Esophagus mucosa (tissue), 1 donor: ENCODE results near the gene OPTN. TPM values are rescaled to one million over a fixed set of nuclear protein-coding genes. Genes with fewer than 3 reads are reported as not detected.
"Not testable (repeated sequence)": the region's sequence is repeated elsewhere in the genome, so short reads cannot be mapped to it uniquely, and the experiment has no call there.

Experiments
- ATAC-seq: fragments of 200-7000 bp; cut with Tn5 transposase; one replicate; pipeline ENCODE4 v1.9.1; 2020
- total RNA-seq: library from RNA; stranded (reverse); gene quantifications from one replicate; pipeline ENCODE4 v1.2.4, GENCODE V29; 2023
- donor health status: DM: yes; HTN: yes; CAD: no.

OPTN gene
- total RNA-seq = 29.6 TPM

DNA sequence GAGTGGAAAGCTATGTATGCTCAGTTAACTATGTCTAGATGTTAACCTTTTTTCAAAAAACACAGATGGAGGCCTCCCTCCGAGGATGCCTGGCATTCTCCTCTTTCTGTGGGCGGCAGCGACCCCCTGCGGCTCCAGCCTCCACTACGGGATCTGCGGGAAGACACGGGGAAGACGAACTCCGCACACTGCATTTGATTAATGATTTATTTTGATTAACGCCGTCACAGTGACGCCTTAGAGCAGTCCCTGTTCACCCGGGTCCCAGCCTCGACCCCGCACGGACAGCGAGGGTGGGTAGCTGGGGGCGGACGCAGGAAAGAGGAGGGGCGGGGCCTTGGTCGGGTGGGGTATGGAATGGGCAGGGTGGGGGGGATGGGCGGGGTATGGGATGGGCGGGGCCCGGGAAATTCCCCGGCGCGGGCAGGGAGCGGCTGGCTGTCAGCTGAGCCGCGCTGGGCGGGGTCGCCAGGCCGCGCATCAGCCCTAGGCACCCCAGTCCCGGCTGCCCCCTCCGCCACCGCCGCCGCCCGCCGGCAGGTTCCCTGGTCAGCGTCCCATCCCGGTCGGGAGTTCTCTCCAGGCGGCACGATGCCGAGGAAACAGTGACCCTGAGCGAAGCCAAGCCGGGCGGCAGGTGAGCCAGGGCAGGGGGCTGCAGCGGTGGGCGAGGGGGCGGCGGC lies at the start of gene OPTN:
TSS of gene OPTN (plus strand) at position 498 of the 683 bp plus-strand sequence. CDS start 8,960 bp downstream, outside the sequence.
- ATAC-seq = peak; percentile 87

DNA sequence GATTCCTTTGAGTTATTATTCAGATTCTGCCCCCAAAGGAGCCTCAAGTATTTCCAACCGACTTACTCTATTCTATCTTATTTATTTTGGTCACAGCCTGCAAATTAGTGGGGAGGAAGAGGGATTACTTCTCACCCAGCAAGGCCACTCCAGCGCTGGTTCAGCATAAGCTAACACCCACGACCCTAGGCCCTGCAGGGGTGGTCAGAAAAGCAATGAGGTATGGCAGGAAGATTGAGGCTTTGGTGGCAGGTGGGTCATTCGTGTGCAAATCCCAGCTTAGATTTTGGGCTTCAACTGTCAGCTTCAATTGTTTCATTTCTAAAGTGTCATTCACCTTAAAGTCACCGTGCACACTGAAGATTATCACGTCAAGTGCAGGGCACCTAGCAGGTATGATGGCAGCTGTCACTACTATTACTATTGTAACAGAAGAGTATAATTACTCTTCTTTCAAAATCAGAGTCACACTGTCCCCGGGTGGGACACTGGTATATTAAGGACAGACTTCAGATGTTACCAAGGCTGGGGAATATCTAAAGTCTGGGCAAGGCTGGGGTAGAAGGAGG lies 48.8 kb upstream of the OPTN start:
- ATAC-seq = no peak

DNA sequence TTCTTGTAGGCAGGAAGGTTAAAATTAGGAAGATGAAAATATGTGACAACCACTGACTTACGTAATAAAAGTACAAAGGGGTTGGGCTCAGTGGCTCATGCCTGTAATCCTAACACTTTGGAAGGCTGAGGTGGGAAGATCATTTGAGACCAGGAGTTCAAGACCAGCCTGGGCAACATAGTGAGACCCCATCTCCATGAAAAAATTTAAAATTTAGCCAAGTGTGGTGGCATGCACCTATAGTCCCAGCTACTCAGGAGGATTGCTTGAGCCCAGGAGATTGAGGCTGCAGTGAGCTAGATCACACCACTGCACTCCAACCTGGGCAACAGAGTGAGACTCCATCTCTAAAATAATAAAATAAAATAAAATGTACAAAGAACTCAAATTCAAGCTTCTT lies 46.8 kb upstream of the OPTN start:
- ATAC-seq = not testable (repeated sequence)

DNA sequence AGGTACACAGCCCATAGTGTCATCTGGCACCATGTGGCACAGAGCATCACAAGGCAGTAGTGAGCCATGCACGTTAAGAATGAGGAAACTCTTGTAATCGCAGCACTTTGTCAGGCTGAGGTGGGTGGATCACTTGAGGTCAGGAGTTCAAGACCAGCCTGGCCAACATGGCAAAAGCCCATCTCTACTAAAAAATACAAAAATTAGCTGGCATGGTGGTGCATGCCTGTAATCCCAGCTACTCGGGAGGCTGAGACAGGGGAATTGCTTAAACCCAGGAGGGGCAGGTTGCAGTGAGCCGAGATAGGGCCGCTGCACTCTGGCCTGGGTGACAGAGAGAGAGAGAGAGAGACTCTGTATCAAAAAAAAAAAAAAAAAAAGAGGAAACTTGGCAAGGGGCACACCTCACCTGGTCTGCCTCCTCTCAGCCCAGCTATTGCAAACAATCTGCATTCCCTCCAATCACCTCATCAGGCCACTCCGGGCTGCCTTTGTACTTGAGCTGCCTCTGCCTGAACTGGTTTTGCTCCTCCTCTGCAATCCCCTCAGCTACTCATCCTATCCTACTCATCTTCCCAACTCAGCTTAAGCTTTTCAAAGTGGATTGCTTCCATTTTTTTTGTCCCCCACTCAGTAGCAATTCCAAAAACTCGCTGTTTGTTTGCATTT lies 46.0 kb upstream of the OPTN start:
- ATAC-seq = peak; percentile 72

DNA sequence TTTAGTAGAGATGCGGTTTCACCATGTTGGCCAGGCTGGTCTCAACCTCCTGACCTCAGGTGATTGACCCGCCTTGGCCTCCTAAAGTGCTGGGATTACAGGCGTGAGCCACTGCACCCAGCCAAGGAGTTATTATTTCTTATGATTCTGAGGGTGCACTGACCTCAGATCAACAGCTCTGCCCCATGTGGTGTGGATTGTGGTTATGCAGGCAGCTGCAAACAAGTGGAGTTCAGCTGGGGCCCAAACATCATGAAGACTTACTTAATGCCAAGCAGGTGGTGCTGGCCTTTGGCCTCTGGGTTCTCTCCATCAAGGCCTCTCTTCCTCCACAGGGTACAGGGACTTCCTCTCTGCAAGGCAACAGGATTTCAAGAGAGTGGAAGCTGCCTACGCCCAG lies 45.1 kb upstream of the OPTN start:
- ATAC-seq = no peak

DNA sequence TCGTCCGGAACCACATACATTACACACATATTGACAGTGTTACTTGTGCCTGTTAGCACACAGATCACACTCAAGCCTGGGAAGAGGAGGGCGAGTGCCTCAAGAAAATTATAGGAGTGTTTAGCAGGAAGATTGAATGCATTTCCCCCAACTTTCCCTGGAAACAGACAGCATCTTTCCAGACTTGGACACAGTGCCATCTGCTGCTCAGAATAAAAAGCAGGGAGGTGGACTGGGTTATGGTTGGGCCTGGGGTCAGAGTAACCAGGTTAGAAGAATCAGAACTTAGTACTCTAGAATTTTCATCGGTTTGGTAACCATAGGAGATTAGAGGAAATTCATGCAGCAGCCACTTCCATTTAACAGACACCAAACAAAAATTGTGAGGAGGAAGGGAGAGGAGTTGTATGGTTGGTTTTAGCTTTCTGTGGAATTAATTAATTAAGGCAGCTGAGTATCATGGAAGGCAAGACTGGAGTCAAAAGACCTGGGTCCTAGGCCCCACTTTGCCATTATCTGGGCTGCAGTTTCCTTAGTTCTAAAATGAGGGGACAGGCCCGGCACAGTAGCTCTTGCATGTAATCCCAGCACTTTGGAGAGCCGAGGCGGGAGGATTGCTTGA lies 43.4 kb upstream of the OPTN start:
- ATAC-seq = no peak

DNA sequence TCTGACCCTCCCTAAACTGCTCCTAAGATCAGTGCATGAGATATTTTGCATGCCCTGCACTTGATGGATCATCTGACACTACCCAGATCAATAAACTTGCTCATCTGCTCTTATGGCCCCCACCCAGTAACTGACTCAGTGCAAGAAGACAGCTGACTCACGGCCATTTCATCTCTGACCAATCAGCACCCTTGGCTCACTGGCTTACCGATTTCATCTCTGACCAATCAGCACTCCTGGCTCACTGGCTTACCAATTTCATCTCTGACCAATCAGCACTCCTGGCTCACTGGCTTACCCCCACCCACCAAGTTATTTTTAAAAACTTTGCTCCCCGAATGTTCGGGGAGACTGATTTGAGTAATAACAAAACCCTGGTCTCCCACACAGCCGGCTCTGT lies 37.2 kb upstream of the OPTN start:
- ATAC-seq = no peak

DNA sequence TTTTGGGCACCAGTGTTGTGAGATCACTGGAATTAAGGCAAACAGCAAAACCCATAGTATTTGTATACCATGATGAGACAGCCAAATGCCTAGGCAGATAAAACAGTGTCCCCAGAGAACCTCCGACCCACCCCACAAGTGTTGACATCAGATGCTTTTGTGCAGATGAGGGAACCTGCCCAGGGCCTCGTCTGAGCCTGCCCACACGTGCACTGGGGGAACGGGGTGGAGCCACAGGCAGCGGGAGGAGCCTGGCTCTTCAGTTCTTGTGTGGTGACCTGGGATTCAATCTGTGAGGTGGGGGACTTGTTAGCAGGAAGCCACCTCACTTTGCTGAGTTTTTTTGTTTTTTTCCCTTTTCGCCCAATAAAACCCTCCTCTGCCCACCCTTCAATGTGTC lies 33.4 kb upstream of the OPTN start:
- no peak for ATAC-seq

DNA sequence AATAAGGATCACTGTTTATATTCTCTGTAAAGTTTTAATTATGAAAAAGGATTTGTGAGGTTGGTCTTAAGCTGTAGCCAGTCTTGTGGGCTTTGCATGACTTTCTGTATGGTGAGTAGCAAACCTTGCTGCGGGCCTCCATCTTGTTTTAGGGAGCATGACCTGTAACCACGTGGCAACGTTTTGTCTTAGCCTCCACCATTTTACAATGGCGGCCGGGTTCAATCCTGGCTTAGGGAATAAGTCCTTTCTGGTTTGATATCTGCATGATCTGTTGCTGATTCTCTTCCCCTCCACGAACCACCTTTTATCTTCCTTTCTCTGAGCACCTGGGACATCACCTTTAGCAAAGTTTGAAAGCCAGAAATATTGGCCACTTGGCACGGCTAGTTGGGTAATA lies 32.5 kb upstream of the OPTN start:
- ATAC-seq = no peak

DNA sequence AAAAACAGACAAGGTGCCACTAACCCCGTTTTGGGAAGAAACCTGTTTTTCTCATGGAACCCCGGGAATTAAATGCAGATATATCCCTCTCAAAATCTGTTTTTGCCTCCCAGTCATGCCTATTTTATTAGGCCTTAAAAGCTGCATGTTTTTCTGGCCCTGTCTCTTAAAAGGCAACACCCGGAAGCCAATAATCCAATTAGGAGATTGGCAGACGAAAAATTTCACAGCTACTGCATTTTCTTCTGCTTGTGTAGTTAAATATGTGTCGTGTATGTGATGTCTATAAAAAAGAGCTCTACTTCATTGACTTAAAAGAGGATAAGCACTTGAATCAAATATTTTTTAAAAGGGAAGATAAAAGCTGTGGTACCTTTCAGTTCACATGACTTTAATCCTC lies 31.9 kb upstream of the OPTN start:
- ATAC-seq = no peak

DNA sequence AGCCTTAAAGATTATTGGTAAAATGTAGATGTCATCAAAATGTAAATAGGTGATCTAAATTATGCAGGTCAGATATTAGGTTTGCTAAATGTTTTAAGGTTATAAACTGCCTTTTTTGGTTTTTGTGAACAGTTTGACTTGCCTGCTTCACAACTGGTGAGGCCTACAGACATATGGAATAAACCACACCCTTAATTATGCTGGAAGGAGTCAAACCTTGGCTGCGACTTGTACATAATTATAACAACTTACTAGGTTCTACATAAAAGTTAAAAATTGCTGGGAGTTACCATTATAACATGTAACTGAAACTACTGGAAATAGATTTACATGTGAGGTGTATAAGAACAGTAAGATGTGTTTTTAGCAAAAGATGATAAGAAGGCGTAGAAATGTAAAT lies 31.5 kb upstream of the OPTN start:
- ATAC-seq = no peak

DNA sequence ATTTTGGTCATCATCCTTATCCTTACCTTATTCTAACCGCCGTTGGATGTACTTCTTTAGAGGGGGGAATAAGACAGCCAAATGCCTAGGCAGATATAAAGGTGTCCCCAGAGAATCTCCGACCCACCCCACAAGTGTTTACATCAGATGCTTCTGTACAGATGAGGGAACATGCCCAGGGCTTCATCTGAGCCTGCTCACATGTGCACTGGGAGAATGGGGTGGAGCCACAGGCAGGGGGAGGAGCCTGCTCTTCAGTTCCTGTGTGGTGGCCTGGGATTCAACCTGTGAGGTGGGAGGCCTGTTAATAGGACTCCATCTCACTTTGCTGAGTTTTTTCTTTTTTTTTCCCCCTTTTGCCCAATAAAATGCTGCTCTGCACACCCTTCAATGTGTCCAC lies 27.6 kb upstream of the OPTN start:
- no peak for ATAC-seq

DNA sequence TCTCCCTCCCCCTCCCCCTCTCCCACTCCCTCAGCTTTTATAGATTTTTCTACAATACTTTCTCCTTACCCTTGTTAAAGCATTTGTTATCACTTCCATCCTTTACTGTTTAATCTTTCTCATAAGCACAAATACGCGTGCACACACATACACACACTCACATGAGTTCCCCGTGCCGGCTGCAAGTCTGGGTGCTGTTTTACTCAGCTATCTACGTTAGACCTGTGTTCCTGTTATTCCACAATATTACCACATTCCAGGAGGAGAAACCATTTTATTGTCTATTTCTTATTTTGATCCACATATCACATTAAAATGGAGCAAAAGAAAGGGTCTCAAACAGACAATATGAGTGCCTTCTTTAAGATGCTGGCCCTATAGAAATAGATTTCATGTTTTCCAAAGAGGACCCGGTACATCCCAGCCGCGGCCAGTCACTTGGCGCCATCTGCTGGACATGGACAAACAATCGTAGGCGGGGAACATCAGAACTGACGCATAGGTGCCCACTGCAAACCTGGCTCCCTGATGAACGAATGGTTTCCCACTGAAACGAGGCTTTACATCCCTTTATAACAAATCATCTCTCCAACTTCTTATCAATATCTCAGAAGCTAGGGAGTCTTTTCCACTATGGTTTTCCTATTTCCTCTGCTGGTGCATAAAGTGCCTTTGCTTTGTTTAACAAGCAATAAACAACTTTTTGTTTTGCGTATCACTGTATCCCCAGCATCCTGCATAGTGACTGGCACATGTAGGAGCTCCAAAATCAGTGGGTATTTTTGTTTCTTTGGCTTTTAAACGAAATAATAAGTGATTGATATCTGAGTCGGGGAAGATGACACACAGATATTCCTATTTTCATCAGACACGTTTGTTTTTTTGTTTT lies 25.2 kb upstream of the OPTN start:
- ATAC-seq = peak; percentile 80

DNA sequence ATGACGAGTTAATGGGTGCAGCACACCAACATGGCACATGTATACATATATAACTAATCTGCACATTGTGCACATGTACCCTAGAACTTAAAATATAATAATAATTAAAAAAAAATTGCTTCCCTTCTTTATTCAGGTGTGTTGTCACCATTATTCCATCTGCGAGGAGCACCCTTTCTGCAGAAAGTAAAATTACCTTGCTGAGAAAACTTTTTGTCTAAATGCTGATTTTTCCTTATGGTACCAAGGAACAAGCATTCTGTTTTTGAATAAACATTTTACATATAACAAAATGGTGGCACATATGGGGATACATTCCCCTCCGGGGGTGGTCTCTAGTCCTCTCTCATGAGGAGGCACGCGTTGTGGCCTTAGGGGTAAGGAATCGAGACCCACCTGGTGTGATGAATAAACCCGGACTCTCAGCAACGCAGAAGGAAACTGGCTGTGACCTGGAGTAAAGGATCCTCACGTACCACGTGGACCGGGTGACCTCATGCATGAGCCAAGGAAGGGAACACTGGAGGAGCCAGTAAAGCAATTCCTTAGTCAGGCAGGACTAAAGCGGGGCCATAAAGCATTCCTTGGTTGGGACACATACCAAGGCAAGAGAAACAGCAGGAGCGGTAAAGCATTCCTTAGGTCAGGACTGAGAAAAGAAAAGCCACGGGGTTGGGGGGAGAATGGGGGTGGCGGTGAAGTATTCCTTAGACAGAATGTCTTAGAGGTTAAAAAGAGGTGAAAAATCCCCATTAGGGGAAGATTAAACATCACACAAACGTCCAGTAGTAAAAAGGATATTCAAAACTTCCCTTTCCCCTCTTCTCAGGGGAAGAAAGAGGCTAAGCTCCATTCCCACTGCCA lies 20.8 kb upstream of the OPTN start:
- no peak for ATAC-seq

DNA sequence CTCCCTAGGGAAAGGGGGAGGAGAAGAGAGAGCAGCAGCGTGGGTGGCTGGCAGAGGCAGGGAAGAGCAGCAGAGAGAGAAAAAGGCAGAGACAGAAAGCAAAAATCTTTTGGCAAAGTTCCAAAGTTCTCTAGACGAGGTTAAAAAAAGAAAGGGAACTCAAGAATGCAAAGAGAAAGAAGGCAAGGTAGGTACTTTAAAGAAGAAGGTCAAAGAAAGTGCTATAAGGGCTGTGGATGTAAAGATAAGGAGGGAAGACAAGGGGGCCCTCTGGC lies 20.2 kb upstream of the OPTN start:
- ATAC-seq = no peak

DNA sequence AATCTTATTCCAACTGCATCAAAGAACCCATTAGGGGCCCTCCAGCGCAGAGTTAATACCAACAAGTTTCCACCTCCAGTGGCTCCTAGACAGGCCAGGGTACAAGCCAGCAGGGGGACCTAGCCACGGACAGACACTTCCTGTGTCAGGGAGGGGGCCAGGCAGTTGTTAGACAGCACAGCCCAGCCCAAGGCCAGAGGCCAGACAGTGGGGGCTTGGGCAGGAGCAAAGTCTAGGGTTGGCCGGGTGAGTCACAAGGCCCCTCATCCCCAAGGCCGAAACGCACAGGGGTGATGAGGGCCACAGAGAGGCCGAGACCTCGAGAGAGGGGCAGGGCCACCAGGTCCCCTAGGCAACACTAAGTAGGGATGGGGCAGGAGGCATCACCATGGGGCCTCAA lies 19.3 kb upstream of the OPTN start:
- no peak for ATAC-seq

DNA sequence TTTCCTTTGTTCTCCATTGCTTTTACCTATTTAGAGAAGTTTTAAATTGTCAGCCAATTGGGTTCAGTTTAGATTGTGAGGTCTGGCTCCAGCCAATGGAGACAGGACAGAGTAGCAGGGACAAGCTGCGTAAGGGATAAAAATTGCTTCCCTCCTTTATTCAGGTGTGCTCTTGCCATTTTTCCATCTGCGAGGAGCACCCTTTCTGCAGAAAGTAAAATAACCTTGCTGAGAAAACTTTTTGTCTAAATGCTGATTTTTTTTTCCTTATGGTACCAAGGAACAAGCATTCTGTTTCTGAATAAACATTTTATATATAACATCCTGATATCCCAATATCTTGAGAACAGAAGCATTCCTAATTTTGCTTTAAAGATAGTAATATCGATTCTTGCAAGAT lies 16.3 kb upstream of the OPTN start:
- not testable (repeated sequence) for ATAC-seq

DNA sequence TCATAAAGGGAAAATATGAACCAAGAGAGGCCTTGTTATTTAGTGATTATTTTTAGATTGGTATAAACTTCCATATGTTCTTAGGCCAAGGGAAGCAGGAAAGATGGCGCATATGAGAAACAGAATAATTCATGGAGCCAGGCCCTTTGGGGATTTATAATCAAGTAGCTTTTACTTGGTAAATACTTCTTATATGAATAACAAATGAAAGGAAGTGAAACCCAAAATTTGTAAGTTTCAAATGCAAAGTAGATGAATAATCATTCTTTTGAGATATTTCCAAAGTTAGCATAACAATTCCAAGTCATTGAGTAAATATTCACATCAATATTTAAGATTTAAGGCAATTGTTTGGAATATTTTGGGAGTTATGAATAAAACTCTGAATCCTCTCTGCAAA lies 13.9 kb upstream of the OPTN start:
- ATAC-seq = no peak

DNA sequence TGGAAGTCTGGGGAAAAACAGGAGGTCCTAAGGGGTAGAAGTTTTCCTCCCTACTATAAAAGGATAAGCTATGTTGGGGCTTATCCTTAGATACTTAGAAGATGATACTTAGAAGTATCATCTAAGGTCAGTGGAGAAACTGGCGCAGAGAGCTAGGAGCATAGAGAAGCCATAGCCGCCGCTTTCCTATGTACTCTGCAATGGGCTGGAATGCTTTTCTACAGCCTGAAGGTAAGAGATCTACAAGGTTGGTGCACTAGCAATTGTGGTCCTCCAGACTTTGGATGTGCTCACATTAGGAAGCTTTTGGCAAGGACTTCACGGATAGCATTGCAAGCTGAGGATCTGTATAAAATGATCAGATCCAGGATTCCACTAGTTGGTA lies 12.4 kb upstream of the OPTN start:
- no peak for ATAC-seq

DNA sequence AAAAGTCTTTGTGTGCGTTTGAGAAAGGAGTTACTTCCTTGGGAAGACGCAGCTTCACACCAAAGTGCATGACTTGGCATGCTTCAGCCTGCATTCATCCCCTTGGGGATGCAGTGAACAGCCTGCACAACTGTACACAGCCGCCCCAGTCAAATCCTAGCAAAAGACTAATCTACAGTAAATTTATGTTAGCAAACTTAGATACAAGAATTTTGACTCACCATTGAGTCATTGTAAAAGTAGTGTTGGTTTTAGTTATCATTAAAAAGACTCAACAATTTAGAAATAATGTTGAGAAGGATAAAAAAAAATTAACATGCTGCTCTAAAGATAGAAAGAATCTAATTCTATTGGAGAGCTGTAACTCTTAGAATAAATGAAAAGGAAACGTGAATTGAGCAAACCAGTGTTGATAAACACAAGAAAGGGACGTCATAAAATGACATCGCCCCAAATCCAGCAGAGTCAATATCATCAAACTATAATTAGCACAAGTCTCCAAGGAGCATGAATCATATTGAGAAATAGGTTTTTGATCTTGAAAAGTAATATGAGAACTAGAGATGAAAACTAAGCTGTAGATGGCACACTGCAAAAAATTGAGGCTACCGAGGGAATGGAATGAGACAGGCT lies 11.9 kb upstream of the OPTN start:
- ATAC-seq = peak; percentile 39

DNA sequence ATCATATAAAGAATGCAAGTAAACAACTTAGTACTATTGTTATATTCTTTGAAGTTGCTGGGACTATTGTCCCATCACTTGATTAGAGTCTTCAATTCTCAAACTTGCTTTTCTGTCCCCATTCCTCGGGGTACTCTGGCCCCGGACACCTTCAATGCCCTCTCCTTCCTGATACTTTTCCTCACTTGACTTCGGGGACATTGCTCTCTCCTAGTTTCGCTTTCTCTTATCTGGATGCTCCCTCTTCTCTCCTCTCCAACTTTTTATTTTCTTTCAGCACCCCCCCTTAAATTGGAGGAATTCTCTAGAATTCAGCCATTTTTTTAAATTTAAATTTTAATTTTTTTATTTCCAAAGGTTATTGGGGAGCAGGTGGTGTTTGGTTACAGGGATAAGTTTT lies 10.6 kb upstream of the OPTN start:
- no peak for ATAC-seq

DNA sequence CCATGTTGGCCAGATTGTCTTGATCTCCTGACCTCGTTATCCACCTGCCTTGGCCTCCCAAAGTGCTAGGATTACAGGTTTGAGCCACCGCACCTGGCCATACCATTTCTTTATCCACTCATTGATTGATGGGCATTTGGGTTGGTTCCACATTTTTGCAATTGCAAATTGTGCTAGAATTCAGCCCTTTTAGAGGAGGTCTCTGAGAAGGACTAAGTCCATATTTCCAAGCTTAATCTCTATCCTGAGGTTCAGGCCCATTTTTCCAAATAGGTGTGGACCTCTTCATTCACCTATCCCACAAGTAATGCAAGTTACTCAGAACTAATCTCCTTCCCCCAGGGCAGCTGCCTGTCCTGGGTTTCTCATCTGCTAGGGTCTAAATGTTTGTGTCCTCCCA lies 9.7 kb upstream of the OPTN start:
- ATAC-seq = no peak
